B cell (primary cell): ENCODE measurements around the gene MAD1L1. TPM values are rescaled to one million over a fixed set of nuclear protein-coding genes. Genes with fewer than 3 reads are reported as not detected.

ENCODE experiments used
- ATAC-seq: fragments of 200-7000 bp; cut with Tn5 transposase; one replicate; pipeline ENCODE4 v1.10.0; 2021; ENCODE audit warnings: low read depth, mild to moderate bottlenecking, moderate number of reproducible peaks, moderate library complexity
- CTCF ChIA-PET: fragments of 350-600 bp; sonication (Branson Sonifier 250); formaldehyde crosslinking; loops from one replicate; lab custom pipeline; 2021; ENCODE audit warnings: antibody characterized with exemption, inconsistent platforms; lab: Charles Lee
- POLR2A ChIA-PET: fragments of 350-600 bp; sonication (Branson Sonifier 250); formaldehyde crosslinking; loops from one replicate; lab custom pipeline; 2021; ENCODE audit warnings: antibody characterized with exemption; lab: Charles Lee
- DNase-seq: peaks from one replicate; pipeline ENCODE4 v3.0.0; 2013
- H2AFZ ChIP-seq: 2 replicates; pipeline ENCODE4 v1.6.1; 2012; ENCODE audit warnings: mild to moderate bottlenecking, low read depth, low read length; ENCODE audit not compliant: insufficient read depth, poor library complexity, severe bottlenecking
- H3K27ac ChIP-seq, 2 donors: 1 replicate in 1 of 2; 2 replicates in 1 of 2; pipeline ENCODE4 v1.5.1; 2012 to 2013; ENCODE audit warnings: low read length in 2 of 2, mild to moderate bottlenecking in 2 of 2, moderate library complexity in 1 of 2
- H3K27me3 ChIP-seq, 4 experiments: fragments of 200-600 bp in 1 of 4; sonication (generic) in 1 of 4; replicated peaks in 1 of 4; 1 replicate in 2 of 4; 2 replicates in 2 of 4; pipeline versions ENCODE4 v1.6.1 to v1.7.0; 2013 to 2016; ENCODE audit warnings: low read length in 3 of 4, mild to moderate bottlenecking in 2 of 4, mixed read lengths in 1 of 4, moderate library complexity in 1 of 4; ENCODE audit not compliant: insufficient read depth in 4 of 4, control insufficient read depth in 3 of 4; ENCODE audit errors: control extremely low read depth in 1 of 4
- H3K36me3 ChIP-seq, 2 experiments: replicated peaks in 1 of 2; 1 replicate in 1 of 2; 2 replicates in 1 of 2; pipeline versions ENCODE4 v1.6.1 to v1.7.1; 2013; ENCODE audit warnings: low read length in 1 of 2; ENCODE audit not compliant: insufficient read depth in 2 of 2, control insufficient read depth in 1 of 2; ENCODE audit errors: control extremely low read depth in 1 of 2, extremely low read depth in 1 of 2
- H3K4me1 ChIP-seq, 2 donors: fragments of 200-600 bp in 1 of 2; sonication (generic) in 1 of 2; 1 replicate in 1 of 2; 2 replicates in 1 of 2; pipeline versions ENCODE4 v1.5.1 to v1.6.1; 2013 to 2017; ENCODE audit warnings: low read length in 2 of 2; ENCODE audit not compliant: control insufficient read depth in 2 of 2, insufficient read depth in 2 of 2
- H3K4me2 ChIP-seq: replicated peaks from 2 replicates; pipeline ENCODE3; 2012; ENCODE audit warnings: mild to moderate bottlenecking, low read depth, low read length; ENCODE audit not compliant: poor library complexity, severe bottlenecking
- H3K4me3 ChIP-seq, 5 experiments: fragments of 200-600 bp in 1 of 5; sonication (generic) in 1 of 5; 1 replicate in 3 of 5; 2 replicates in 2 of 5; pipeline versions ENCODE4 v1.5.1 to v1.7.0; 2011 to 2016; ENCODE audit warnings: low read length in 4 of 5, mild to moderate bottlenecking in 4 of 5, low read depth in 2 of 5, control low read depth in 1 of 5, moderate library complexity in 1 of 5; ENCODE audit not compliant: insufficient read depth in 1 of 5; ENCODE audit errors: control extremely low read depth in 1 of 5, extremely low read depth in 1 of 5
- H3K79me2 ChIP-seq: fragments of 200-600 bp; sonication (generic); one replicate; pipeline ENCODE4 v1.6.0; 2016; ENCODE audit warnings: low read length; ENCODE audit not compliant: control insufficient read depth, insufficient read depth
- H3K9ac ChIP-seq: fragments of 200-600 bp; sonication (generic); 2 replicates; pipeline ENCODE4 v1.6.1; 2017; ENCODE audit warnings: mild to moderate bottlenecking, low read length, moderate library complexity
- H3K9me3 ChIP-seq, 3 donors: one replicate each; pipeline versions ENCODE4 v1.6.1 to v1.7.1; 2013; ENCODE audit warnings: low read length in 2 of 3; ENCODE audit not compliant: control insufficient read depth in 2 of 3, insufficient read depth in 1 of 3; ENCODE audit errors: control extremely low read depth in 1 of 3
- H4K20me1 ChIP-seq: 2 replicates; pipeline ENCODE4 v1.6.0; 2012; ENCODE audit warnings: mild to moderate bottlenecking, low read length; ENCODE audit not compliant: insufficient read depth, control insufficient read depth, poor library complexity, severe bottlenecking
- H3K27ac Mint-ChIP-seq: one replicate; pipeline ENCODE4 v1.8.0; 2021; ENCODE audit warnings: mixed read lengths
- H3K27me3 Mint-ChIP-seq: one replicate; pipeline ENCODE4 v1.8.0; 2021; ENCODE audit warnings: mixed read lengths
- H3K4me1 Mint-ChIP-seq: one replicate; pipeline ENCODE4 v1.8.0; 2021; ENCODE audit warnings: mixed read lengths
- H3K4me3 Mint-ChIP-seq: one replicate; pipeline ENCODE4 v1.8.0; 2021; ENCODE audit warnings: mixed read lengths
- H3K9me3 Mint-ChIP-seq: one replicate; pipeline ENCODE4 v1.8.0; 2022; ENCODE audit warnings: mixed read lengths; ENCODE audit not compliant: insufficient read depth
- EZH2 ChIP-seq: IDR thresholded peaks from 2 replicates; pipeline ENCODE4 v1.6.1; 2012; ENCODE audit warnings: borderline replicate concordance, low read depth, mild to moderate bottlenecking, moderate library complexity, low read length; ENCODE audit not compliant: insufficient read depth, poor library complexity, severe bottlenecking
- WGBS: methylation state at CpG from one replicate; pipeline ENCODE4 v1.1.5; 2013; ENCODE audit warnings: missing lambda C conversion rate; ENCODE audit not compliant: insufficient coverage; 5-methylcytosine and 5-hydroxymethylcytosine counted together
- intact Hi-C: fragments of 100-400 bp; cut with micrococcal nuclease; formaldehyde crosslinking; loops from one replicate; pipeline ENCODE4 v1.10.0; 2022
- polyA plus RNA-seq: library from polyadenylated mRNA; depleted of rRNA; stranded (reverse); fragments of >200 nt; gene quantifications from 2 replicates; pipeline ENCODE4 v1.2.3, GENCODE V29; 2012
- total RNA-seq, 2 donors: library from RNA; stranded (reverse); fragments of 120-200 nt in 1 of 2; gene quantifications; 1 replicate in 1 of 2; 2 replicates in 1 of 2; pipeline versions ENCODE4 v1.2.3 to v1.2.4, GENCODE V29; 2013 to 2022
- TF ChIP-seq, protein P1 (sequence below): fragments of 200-600 bp; IDR thresholded peaks from one replicate; pipeline ENCODE4 v1.8.0; 2022; ENCODE audit warnings: antibody characterized with exemption, mild to moderate bottlenecking

MAD1L1 gene
- total and polyA plus RNA-seq, 2 donors (not counting 1 experiment from before 2014, with no cell fraction given), result 86.7 to 110 TPM

DNA sequence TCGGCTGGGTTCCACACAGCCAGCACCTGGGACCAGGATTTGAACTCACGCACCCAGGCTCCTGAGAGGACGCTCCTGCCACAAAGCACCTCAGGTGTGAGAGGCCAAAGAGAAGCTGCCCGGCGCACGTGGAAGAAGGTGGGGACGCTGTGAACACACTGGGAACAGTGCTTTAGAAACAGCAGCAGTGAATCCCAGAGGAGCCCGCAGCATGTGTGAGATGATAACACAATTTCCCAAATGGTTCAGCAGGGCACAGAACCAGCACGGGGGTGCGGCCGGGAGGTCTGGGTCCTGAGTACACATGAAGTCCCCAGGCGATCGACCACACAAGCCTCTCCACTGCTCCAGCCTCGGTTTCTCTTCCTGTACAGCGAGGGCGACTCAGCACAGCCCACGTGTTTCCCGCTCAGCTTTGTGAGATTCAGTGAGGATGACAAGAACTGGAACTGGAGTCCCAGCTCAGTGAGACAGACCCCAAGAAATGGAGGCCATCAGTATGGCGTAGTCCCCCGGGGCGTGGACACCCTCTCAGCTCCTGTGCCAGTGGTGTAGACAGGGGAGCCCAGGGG is 188.3 kb downstream of the MAD1L1 start:
- ATAC-seq, result no peak
- POLR2A ChIA-PET, result no interaction called here
- CTCF ChIA-PET, result interaction anchor here (0.8 kb wide), 1 partner anchor 199 kb away, joined by 3 read pairs; no protein-coding TSS in a partner anchor
- no peak overlapping the region for H2AFZ ChIP-seq
- no peak overlapping the region for H3K27ac ChIP-seq
- no peaks in the 10 kb centered on the region for H3K27me3 Mint-ChIP-seq
- peaks cover 0 to 5% of the 10 kb centered on the region in 2 experiments for H3K36me3 ChIP-seq
- TF ChIP-seq, protein P1, sequence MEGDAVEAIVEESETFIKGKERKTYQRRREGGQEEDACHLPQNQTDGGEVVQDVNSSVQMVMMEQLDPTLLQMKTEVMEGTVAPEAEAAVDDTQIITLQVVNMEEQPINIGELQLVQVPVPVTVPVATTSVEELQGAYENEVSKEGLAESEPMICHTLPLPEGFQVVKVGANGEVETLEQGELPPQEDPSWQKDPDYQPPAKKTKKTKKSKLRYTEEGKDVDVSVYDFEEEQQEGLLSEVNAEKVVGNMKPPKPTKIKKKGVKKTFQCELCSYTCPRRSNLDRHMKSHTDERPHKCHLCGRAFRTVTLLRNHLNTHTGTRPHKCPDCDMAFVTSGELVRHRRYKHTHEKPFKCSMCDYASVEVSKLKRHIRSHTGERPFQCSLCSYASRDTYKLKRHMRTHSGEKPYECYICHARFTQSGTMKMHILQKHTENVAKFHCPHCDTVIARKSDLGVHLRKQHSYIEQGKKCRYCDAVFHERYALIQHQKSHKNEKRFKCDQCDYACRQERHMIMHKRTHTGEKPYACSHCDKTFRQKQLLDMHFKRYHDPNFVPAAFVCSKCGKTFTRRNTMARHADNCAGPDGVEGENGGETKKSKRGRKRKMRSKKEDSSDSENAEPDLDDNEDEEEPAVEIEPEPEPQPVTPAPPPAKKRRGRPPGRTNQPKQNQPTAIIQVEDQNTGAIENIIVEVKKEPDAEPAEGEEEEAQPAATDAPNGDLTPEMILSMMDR, result no peak
- no peak for TF ChIP-seq EZH2
- H3K27me3 ChIP-seq, result no peaks in the 10 kb centered on the region
- no peaks in the 10 kb centered on the region for H3K9me3 ChIP-seq
- H3K4me2 ChIP-seq, result no peak overlapping the region
- H3K4me3 Mint-ChIP-seq, result no peak overlapping the region
- intact Hi-C loops, result no loop called here
- DNase-seq, result no peak
- H3K4me1 ChIP-seq, result peaks cover 29 to 30% of the 10 kb centered on the region in 2 donors
- H3K79me2 ChIP-seq, result peaks cover 18% of the 10 kb centered on the region
- no peak overlapping the region for H3K9ac ChIP-seq
- 97% methylated on average over 19 of the region's 21 CpGs for WGBS
- no peaks in the 10 kb centered on the region for H3K9me3 Mint-ChIP-seq
- H4K20me1 ChIP-seq, result peaks cover 8% of the 10 kb centered on the region
- no peak overlapping the region for H3K27ac Mint-ChIP-seq
- H3K4me1 Mint-ChIP-seq, result peaks cover 46% of the 10 kb centered on the region
- H3K4me3 ChIP-seq, result no peak overlapping the region

DNA sequence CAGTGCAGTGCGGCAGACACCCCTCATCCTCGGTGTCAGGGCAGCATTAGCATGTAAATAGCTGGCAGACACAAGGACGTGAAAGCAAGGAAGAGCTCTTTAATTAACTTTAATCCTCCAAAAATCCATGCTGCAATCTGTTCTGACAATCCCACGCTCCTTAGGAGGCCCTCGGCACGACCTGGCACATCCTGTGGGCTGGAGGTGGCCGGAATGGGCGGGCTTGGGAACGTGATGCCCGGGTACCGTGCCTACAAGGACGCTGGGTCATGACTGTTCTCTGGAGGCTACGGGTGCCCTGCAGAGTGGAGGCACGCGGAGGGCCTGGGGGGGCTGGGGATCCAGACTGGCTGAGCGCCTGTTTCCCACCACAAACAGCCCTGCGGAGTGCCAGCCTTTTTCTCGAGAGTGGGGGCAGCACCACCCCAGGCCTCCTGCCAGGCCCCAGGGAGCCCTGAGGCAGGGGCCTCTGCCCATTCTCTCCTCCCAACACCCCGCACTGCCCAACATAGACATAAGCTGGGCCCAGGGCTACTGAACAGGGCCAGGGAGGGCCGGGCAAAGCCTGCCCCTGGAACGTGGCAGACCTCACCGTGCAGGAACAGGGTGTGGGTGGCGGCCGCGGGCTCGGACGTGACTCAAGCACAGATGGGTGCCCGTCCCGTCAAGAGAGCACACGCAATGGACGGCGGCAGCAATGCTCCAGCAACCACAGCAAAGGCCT is 189.3 kb downstream of the MAD1L1 start:
- Histone ChIP-seq H3K4me3 (no peak overlapping the region), H3K27ac (no peak overlapping the region), H3K79me2 (peaks cover 18% of the 10 kb centered on the region), H3K27me3 (no peaks in the 10 kb centered on the region), H3K9me3 (no peaks in the 10 kb centered on the region), H3K9ac (no peak overlapping the region), H2AFZ (no peak overlapping the region), H3K4me2 (no peak overlapping the region), H3K4me1 (peaks cover 38 to 40% of the 10 kb centered on the region in 2 donors), H4K20me1 (peaks cover 8% of the 10 kb centered on the region), H3K36me3 (peaks cover 0 to 5% of the 10 kb centered on the region in 2 experiments)
- DNase-seq, result no peak
- no peak for ATAC-seq
- TF ChIP-seq, protein P1, result no peak
- no peak for TF ChIP-seq EZH2
- POLR2A ChIA-PET, result no interaction called here
- Mint-ChIP-seq H3K27me3 (no peaks in the 10 kb centered on the region), H3K4me1 (peaks cover 50% of the 10 kb centered on the region), H3K27ac (no peak overlapping the region), H3K9me3 (no peaks in the 10 kb centered on the region), H3K4me3 (no peak overlapping the region)
- CTCF ChIA-PET, result no interaction called here
- intact Hi-C loops, result no loop called here
- WGBS, result 92% methylated on average over 29 of the region's 32 CpGs
